IPS-11a (cell line): ENCODE results near the gene IL1B.

Experiments
- H3K4me3 ChIP-seq: one replicate; pipeline ENCODE4 v1.5.1; 2013; ENCODE audit warnings: low read depth, low read length, control low read depth

IL1B gene

GRCh38 chr2:112811276-112811831 is 25.2 kb downstream of the IL1B start:
- no peak overlapping the region for H3K4me3 ChIP-seq

GRCh38 chr2:112809112-112809511 is 27.5 kb downstream of the IL1B start:
- no peak overlapping the region for H3K4me3 ChIP-seq

GRCh38 chr2:112807233-112807807 is 29.3 kb downstream of the IL1B start:
- H3K4me3 ChIP-seq: no peak overlapping the region

- no peak overlapping the region for H3K4me3 ChIP-seq
These were observed 31.0 kb downstream of the IL1B start for GRCh38 chr2:112805542-112805941.

GRCh38 chr2:112803691-112804521 is 32.7 kb downstream of the IL1B start:
- H3K4me3 ChIP-seq: no peak overlapping the region

- no peak overlapping the region for H3K4me3 ChIP-seq
These were observed 35.5 kb downstream of the IL1B start for GRCh38 chr2:112800881-112801583.

GRCh38 chr2:112798979-112799975 is 37.3 kb downstream of the IL1B start:
- no peak overlapping the region for H3K4me3 ChIP-seq

- H3K4me3 ChIP-seq: no peak overlapping the region
These were observed 40.1 kb downstream of the IL1B start for GRCh38 chr2:112796486-112796885.

- no peak overlapping the region for H3K4me3 ChIP-seq
These were observed 40.8 kb downstream of the IL1B start for GRCh38 chr2:112795774-112796173.

GRCh38 chr2:112794841-112795240 is 41.7 kb downstream of the IL1B start:
- no peak overlapping the region for H3K4me3 ChIP-seq

- H3K4me3 ChIP-seq: no peak overlapping the region
These were observed 42.3 kb downstream of the IL1B start for GRCh38 chr2:112794131-112794733.

GRCh38 chr2:112793449-112793978 is 43.1 kb downstream of the IL1B start:
- H3K4me3 ChIP-seq: no peak overlapping the region

- H3K4me3 ChIP-seq: no peak overlapping the region
These were observed 44.2 kb downstream of the IL1B start for GRCh38 chr2:112792419-112792818.

GRCh38 chr2:112791693-112792230 is 44.8 kb downstream of the IL1B start:
- H3K4me3 ChIP-seq: no peak overlapping the region

- no peak overlapping the region for H3K4me3 ChIP-seq
These were observed 45.6 kb downstream of the IL1B start for GRCh38 chr2:112791019-112791418.

- H3K4me3 ChIP-seq: no peak overlapping the region
These were observed 46.3 kb downstream of the IL1B start for GRCh38 chr2:112790305-112790704.

- no peak overlapping the region for H3K4me3 ChIP-seq
These were observed 47.4 kb downstream of the IL1B start for GRCh38 chr2:112789186-112789585.

- H3K4me3 ChIP-seq: no peak overlapping the region
These were observed 47.9 kb downstream of the IL1B start for GRCh38 chr2:112788653-112789052.

GRCh38 chr2:112787729-112788393 is 48.7 kb downstream of the IL1B start:
- H3K4me3 ChIP-seq: no peak overlapping the region
